ENCODE results near the gene ITPKB.
"Not testable (repeated sequence)": the region's sequence is repeated elsewhere in the genome, so short reads cannot be mapped to it uniquely, and the experiment has no call there.

The ITPKB gene

DNA sequence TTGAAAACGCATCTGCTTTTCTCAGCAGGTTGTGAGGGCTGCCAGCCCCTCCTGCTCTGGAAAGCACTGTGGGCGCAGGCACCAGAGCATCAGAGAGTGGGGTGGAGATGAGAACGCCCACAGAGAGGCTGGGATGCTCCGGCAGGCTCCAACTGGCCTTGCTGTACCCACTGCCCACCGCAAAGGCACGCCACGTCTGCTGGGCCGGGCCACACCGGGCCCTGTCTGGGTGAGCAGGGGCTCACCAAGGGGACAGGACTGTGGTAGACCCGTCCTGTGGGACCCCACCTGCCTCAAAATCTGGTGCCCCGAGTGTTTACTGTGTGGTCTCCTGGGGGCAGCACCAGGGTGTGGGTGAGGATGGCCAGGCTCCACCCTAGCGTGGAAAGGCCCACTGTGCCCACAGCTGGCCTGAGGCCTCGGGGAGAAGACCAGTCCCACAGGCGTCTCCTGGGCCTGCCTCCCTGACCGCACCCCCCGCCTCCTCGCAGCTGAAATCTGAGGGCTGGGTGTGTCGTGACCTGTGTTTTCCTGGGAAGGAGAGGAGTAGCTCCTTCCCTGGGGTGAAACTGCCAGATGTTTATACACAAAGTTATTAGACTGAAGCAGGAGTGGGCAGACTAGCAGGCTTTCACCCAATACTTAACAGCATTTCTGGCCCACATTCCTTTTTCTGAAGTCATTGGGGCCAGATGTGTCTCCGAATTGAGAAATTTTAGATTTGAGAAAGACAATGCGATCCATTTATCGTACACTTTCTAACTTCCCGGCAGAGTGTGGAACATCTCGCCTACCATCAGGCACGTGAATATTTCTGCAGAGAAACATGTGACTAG lies 136.7 kb downstream of the ITPKB start:
- DNase-seq (ENCODE audit: low read depth) = no peak

DNA sequence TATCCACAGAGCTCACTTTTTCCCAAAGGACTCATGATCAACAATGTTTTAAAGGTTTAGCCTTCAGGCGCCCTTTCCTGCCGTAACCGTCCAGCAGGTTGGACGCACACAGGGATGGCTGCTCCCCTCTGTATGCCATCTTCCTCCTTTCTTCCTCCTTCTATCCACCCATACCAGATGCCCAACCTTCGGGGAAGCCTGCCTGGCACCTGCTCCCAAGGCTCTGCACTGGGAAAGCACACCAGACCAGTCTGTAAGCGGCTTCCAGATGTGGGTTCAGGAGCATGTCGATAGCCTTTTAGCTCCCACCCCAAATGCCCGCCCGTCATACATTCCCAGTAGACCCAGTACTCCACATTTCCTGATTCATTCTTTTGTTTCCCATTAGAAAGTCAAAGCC lies 137.6 kb downstream of the ITPKB start:
- DNase-seq (ENCODE audit: low read depth) = no peak

DNA sequence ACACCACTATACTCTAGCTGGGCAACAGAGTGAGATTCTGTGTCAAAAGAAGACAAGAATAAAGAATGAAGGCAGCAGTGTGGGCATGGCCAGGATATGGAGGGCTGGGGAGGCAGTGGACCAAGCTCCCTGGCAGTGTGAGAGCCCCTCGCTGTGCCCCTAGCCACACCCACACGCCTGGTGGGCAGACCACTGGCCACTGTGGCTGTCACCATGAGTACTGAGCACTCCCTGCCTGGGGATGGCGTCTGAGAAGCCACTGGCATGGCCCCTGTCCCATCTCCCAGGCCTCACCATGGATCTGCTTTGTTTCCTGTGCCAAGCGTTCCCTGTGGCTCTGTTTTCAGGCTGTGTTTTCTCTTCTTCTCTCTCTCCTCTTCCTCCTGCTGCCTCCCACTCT lies 138.8 kb downstream of the ITPKB start:
- DNase-seq (ENCODE audit: low read depth) = no peak

DNA sequence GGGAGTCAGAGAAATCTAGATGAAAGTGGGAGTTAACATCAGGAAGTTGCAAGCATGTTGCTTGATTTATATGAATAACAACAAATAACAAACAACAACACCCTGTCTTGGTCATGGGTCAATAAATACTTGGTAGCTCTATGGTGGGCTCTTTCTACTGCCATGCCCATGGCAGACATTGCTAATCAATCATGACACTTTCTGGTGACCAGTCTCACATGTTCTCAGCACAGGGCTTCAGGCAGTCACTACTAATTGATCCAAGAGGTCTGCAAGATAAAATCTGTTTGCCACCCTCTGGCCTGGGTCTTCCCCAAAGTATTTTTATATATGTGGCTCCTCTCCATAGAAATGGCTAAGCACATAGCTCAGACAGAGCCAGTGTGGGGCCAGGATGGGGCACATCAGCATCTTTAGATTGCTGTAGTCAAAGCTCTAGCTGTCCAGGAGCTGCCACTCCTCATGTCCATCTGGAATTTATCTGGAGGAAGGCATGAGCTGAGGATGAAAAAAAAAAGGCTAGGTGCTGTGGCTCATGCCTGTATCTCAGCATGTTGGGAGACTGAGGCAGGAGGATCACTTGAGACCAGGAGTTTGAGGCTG lies 139.3 kb downstream of the ITPKB start:
- DNase-seq (ENCODE audit: low read depth) = no peak

DNA sequence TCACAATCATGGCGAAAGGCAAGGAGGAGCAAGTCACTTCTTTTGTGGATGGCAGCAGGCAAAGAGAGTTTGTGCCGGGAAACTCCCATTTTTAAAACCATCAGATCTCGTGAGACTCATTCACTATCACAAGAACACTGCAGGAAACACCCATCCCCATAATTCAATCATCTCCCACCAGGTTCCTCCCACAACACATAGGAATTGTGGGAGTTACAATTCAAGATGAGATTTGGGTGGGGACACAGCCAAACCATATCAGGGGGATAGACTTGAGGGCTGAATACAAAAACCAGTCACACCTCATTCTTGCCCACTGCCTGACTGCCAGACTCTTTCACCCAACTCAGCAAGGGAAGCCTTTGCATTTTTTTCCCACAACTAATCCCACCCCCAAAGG lies 140.1 kb downstream of the ITPKB start:
- not testable (repeated sequence) for DNase-seq (ENCODE audit: low read depth)

DNA sequence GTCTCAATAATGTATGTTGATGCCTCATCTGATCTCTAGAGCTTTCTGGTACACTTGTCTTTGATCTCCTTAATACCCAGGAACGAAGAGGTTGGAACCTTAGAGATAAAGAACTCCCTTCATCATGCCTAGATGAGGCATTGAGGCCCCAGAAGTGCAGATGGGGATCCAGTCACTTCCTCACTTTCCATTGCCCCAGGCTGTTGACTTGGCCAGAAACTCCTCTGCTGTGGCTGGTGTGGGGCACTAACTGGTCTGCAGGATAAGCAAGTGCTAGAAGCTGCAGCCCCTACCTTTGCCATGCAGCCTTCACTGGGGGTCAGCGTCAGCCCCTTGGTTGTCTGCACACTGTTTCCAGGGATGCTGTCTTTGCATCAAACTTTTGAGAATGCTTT lies 140.6 kb downstream of the ITPKB start:
- DNase-seq (ENCODE audit: low read depth) = no peak

DNA sequence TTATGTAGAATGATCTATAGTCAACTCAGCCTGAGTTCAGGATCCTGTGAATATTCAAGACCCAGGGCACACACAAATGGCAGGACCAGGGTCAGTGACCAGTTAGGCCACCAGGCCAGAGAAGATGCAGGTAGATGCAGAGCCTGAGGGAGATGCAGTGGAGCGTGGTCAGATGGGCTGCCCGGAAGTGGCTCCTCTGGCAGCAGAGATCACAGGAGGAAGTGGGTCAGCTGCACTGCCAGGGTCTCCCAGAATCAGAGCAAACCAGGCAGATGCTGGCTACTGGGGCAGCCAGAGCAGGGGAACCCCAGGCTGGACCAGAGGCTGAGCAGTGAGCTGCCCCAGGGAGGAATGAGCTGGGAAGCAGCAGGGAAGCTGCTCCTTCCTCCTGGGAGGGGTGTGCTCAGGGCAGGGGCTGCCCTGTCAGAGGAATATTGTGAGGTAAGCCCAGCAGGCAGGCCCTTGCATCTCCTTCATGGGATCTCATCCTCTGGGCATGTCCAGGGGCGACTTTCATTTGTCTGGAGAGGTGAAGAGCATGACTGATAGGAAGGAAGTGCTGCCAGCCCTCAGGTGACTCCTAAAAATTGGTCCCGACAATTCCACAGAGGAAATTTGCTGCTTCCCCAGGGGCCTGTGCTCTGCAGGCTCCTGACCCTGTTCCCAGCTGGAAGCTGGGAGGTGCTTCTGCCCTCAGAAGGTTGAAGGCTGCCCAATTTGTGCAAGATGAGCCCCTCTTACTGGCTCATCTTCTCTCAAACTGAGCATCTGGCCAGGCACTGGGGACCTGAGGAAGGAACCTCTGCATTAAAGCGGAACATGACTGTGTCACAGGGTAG lies 141.2 kb downstream of the ITPKB start:
- DNase-seq (ENCODE audit: low read depth) = no peak

DNA sequence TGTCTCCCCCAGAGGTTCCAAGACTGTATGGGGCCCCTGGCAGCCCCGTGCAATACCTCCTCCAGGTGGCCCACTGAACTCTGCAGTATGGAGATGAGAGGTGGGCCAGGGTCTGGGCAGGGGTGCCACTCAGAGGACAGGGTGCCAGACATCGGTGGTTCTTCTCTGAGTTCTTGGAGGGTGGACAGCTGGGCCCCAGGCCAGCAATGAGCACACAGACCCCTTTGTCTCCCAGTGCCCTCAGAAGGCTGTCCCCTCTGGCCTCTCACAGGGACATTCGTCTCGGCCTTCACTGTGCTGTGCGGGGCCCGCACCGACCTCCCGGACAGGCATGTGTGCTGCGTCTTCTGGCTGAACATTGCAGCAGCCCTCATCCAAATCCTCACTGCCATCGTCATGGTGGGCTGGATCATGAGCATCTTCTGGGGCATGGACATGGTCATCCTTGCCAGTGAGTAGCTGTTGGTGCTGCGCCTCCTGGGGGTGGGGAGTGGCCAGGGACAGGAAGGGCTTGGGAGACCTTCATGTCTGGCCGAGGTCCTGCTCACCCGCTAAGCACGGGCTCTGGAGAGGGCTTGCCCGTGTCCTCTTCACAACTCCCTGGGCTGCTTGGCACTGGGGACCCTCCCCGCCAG lies 142.4 kb downstream of the ITPKB start:
- DNase-seq (ENCODE audit: low read depth) = no peak

DNA sequence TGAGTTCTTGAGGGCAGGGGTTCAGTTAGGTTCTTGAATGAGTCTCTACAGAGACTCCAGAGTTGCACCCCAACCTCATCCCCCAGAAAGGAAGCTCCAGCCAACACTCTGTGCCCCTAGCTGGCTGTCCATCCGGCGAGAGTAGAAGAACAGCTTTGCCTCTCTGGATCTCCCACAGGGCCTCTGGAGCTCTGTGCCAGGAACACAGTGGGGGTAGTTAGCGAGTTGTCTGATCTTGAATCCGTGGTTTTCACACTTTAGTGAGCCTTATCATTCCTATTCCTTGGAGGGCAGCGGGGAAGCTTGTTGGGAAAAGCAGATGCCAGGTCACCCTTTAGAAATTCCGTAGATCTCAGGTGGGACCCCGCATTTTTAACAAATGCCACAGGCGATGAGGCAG lies 145.5 kb downstream of the ITPKB start:
- DNase-seq (ENCODE audit: low read depth) = no peak

DNA sequence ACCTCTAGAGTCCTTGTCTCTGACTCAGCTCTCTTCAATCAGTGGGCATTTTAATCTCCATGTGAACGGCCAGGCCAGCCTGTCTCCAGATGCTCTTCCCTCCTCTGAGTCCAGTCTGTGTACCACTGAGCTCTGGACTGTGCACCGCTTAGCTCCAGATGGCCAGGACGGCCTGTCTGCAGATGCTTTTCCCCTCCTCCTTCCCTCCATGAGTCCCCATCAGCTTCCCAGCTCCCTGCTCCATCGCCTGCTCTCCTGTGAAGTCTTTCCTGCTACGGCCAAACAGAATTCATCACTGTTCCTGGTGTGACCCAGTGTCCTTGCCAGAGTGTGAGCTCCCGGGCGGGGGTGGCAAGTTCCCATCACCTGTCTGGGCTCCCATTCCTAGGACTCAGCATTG lies 148.5 kb downstream of the ITPKB start:
- DNase-seq (ENCODE audit: low read depth) = no peak

DNA sequence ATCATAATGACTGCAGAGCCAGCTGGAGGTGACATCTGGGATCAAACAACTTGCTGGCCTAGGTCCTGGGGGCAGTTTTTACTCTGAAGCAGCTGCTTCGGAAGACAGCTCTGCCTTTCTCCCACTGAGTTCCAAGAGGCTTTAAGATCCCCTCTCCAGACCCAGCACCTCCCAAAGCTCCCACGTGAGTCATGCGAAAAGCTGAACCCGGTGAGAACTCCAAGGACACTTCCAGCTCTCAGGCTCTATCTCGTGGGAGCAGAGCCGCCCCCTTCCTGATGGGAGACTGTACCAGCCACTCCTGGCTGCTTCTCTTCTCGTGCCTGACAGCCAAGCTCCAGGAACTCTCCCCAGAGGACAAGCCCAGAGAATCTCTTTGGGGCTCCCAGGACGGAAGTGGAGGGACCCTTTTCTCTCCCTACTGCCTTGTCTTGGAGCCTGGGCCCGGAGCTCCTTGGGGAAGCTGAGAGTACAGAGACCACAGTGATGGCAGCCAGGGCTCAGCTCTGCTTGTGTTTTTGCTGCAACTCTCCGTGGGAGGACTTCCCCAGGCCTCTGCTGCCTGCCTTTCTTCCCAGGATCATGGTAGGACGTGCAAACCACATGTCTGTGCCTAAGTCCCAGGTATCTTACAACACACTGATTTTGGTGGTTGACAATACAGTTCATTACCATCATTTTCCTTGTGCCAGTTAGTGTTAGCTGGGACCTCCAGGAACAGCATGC lies 149.9 kb downstream of the ITPKB start:
- no peak for DNase-seq (ENCODE audit: low read depth)

DNA sequence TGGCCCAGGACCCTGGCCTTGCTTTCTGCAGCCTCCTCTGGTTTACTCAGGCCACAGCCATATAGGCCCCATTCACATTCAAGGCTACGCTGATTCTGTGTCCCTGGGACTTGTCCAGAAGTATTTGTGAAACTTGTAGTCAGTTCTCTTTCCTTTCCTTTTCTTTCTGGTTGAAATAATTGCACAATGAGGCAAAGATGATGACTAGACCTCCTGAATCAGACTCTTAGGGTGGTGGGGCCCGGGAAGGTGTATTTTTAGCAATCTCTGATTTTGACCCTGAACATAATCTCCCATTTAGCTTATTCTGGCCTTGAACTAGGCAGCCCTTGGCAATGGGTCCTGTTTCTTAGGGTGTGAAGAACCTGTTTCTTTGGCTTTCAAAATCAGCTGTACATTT lies 150.6 kb downstream of the ITPKB start:
- no peak for DNase-seq (ENCODE audit: low read depth)

DNA sequence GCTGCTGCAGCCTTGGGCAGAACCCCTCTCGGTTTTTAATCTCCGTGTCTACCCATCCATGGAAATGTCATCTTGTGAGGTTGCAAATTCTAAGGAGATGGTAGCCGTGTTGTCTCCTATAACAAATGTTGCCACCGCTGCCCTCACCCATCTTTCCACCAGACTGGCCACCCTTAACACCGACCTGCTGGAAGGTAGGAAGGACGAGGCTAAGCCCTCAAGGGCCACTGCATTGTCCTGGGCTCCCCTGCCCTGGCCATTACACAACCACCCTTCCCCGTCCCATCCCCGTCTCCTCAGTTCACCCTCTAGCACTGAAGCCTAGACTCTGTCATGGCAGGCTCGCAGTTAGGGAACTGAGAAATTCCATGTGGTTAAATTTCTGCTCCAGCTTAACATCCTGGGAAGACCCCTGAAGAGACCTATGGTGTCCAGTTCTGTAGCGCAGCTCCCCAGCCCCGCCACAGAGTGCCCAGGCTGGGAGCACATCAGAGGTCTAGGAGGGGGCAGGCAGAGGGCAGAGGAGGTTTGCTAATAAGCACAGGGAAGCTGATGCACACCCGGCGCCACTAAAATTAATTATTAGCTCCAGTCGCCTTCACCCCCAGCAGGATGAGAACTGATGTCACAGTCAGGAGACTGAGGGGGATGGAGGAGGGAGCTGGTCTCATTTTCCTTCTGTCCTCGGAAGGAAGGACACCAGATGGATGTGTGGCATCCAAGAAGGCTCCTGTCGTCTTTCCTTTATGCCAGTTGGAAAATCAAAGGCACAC lies 152.2 kb downstream of the ITPKB start:
- DNase-seq (ENCODE audit: low read depth) = no peak

DNA sequence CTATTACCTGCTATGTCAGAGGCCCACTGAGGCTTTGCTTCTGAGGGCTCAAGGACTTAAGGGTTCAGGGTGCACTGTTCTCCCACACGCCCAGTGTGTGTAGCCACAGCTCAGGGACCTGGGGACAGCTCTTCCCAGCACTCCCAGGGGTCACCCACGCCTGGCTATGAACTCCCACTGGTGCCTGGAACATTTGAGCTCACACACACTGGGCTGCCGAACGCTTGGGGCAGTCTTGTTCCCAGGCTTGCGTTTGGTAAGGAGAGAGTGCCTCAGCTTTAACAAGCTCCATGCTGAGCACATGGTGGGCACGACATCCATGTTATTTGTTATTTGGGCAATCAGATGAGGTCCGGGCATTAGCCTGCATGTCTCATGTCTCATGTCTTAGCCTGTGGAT lies 153.0 kb downstream of the ITPKB start:
- DNase-seq (ENCODE audit: low read depth) = no peak

DNA sequence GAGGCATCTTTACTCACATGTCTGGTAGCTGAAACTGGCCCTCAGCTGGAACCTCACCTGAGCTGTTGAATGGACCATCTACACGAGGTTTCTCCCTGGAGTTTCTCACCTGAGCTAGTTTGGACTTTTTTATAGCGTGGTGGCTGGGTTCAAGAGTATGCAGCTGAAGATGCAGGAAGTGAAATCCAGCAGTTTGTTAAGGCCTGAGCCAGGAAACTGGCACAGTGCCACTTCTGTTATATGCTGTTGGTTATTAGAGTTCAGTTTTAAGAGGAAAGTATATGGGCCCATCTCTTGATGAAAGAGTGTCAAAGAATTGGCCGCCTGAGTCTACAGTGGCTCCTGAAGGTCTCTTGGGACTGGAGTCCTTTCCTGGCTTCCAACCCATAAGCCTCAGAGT lies 154.9 kb downstream of the ITPKB start:
- DNase-seq (ENCODE audit: low read depth) = no peak

DNA sequence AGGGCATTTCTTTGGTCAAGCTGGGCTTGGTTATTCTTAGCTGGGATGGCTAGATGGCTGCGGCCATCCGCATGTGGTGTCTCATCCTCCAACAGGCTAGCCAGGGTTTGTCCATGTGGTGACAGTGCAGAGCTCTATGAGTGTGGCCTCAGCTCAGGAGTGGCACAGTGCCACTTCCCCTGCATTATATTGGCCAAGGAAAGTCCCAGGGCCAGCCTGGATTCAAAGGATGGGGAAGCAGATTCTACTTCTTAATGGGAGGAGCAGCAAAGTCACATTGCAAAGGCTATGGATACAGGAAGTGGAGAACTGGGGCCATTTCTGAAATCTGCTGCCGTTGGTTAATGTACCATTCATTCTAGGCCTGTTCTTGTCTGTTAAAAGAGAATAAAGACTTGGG lies 156.1 kb downstream of the ITPKB start:
- DNase-seq (ENCODE audit: low read depth) = no peak
